Measurements from ENCODE around the gene CCNG2.
A peak's percentile ranks its signal among the peaks of the same experiment; 100 is the strongest.

The CCNG2 gene

DNA sequence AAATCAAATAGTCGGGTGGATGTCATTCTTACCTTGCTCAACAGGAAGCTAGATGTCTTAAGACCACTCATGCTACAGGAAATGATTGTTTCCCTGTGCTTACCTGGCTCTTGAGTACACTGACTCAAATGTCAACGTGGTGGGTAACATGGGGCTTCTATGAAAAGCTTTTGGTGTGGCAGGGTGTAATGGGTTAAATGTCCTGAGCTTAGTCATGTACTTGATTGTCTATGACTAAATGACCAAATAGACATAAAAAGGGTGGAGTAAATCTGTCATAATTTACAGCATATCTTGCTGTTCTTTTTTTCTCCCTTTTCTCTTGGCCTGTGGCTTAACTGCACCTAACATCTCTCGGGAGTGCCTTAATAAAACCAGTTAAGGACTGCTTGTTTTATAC, 44.9 kb downstream of the CCNG2 start:
- no peak for DNase-seq (ENCODE audit: low read depth in 2 of 2)

DNA sequence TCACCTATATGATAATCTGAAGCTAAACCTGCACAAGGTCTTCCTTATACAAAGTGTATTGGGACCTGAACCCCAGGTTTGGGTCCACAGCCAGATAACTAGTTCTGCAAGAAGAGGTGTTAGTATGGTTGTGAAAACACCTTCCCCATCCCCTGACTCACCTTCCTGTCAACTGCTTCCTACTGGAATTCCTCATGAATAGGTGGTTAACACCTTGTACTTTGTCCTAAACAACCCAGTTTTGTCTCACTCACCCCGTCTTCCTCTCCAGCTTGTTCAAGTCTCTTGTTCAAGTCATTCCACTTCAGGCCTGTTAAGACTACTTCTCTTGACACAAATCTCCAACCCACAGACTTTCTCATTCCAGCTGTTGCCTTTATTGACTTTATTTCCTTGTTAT, 45.5 kb downstream of the CCNG2 start:
- no peak for DNase-seq (ENCODE audit: low read depth in 2 of 2)

DNA sequence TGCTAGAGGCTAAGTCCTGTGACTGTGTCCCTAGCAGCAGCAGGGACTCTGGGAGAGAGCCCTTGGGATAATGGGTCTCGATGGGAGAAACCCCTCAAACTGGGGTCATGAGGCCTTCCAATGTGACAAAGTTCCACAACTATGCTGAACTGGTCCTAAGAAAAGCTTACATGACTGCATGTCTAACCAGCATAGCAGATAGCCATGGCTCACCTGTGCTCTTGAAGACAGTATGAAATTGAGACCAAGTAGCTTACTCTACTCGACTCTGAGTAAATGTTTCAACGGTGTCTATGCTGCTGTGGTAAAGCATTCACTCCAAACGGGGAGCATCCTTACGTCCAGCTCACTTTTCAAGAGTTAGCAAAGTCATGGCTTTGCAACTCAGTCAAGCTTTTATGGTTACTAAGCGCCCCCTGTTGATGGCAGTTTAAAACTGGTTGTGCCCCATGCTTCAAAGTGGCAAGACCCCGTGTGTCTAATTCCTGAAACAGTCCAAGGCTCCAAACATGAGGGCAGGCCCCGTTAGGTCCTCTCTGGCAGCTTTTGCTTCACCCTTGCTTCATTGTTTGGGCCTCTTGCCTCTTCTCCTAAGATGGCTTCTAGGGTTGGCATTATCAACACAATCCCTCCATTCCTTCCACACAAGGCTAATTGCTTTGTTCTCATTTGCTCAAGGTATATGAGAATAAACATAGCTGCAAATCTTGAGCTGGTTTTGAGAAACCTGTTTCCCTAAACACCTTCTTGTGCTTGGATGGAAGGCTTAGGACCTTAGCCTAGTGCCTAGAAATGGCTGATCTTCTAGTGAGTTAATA, 46.6 kb downstream of the CCNG2 start:
- DNase-seq (ENCODE audit: low read depth in 2 of 2) = peak; percentile 28 to 30

DNA sequence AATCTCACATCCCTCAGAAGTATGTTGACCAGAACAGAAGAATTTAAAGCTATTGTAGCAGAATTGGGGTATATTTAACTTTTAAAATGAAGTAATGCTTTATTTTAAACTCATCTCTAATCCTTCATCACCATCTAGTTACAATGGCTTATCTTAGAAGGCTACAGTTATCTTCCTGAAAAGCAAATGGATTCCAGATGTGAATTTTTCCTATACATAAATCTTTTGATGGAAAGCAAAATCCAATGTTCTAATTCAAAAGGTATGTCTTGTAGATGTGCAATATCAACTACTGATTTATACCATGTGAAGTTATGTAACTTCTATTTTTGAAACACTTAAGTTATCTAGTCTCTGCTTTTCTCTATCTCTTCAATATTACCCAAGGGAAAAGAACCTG, 47.6 kb downstream of the CCNG2 start:
- no peak for DNase-seq (ENCODE audit: low read depth in 2 of 2)

DNA sequence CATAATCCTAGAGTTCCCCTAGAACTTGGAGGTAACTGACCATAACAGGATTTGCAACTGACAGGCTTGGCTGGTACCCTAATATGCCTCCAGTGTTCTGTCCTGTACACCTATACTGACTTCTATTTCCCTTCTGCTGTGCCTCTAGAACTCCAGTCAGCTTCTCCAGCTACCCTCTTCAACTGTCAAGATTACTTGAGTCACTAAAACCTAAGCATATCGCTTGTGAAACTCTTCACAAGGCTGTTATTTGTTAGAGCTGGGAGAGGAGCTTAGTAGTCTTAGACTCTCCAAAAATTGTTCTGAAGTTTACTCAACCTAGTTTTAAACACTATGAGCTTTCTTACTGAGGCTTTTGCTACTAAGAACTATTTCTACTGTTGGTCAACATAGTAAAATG, 52.0 kb downstream of the CCNG2 start:
- DNase-seq (ENCODE audit: low read depth in 2 of 2) = no peak

DNA sequence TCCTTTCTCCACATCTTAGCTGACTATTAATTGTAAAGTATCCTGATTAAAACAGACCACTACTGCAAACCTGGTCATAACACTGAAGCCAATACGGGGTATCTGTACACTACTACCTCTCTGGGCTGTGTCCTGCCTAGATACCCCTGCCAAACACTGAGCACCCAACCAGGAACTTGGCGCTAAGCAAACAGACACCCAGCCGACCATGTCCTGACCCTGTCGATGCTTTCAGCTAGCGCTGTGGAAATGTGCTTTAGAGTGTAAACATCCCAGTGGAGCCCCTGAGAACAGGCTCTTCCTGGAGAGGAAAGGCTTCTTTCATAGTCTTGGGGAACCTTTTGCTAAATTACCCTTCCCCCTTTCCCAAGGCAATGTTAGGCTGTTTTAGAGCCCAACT, 52.9 kb downstream of the CCNG2 start:
- DNase-seq (ENCODE audit: low read depth in 2 of 2) = no peak

DNA sequence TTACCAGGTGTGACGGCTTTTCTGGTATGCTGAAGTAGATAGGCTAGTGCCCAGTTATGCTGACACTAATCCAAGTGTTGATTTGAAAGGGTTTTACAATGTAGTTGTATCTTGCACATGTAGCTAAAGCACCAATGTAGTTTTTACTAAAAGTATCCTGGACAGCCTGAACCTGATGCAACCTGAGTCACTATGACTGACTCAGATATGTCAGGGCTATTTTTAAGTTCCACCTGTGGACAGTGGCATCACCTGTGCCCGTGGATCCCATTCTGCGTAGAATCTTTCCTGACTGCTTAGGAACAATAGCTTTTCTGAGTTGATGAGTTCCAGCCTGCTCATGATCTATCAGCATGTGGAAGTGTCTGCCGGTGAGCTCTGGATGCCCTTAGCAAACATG, 58.1 kb downstream of the CCNG2 start:
- DNase-seq (ENCODE audit: low read depth in 2 of 2) = no peak

DNA sequence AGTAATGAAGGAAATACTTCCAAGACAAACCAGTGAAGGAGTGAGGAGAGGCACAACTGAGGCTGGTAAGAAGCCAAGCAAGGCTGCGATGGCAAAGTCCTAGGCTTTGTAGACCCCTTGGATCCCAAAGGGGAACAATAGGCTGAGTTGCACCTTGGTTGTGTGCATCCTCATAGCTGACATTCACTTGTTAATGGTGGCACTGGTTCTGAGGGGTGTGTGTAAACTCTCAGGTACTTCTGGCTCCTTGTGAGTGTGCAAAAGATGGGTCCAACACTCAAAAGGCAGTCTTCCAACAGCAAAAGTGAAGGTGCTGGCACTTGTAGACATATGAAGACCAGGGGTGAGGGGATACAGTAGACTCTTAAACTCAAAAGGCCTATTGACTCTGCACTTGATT, 60.5 kb downstream of the CCNG2 start:
- DNase-seq (ENCODE audit: low read depth in 2 of 2) = no peak

DNA sequence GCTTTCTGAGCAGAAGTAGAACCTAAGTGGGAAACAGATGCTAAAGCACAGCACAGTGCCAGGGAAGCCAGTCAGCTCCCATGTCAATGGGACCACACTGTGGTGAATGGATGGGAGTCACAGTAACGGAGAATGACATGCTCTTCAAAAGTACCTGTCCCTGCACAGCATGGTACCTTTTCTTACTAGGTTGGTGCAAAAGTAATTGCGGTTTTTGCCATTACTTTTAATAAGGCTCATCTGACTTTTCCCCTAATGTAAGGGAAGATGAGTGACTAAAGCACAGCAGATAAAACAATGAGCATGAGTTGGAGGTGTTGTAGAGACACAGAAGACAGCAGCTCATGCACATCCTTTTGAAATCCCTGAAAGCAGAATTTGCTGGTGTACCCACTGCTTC, 62.3 kb downstream of the CCNG2 start:
- DNase-seq (ENCODE audit: low read depth in 2 of 2) = no peak
